ENCODE results near the gene RASD2. TPM values are rescaled to one million over a fixed set of nuclear protein-coding genes. Genes with fewer than 3 reads are reported as not detected.
"Not testable (repeated sequence)": the region's sequence is repeated elsewhere in the genome, so short reads cannot be mapped to it uniquely, and the experiment has no call there.

The RASD2 gene
- total RNA-seq (1.1 and 1.2 TPM in 2 replicates), polyA plus RNA-seq (0.61 and 2.3 TPM in 2 replicates)

- DNase-seq (ENCODE audit: low read depth in 1 of 2, low spot score in 1 of 2) = peak; percentile 31 to 51
- H3K4me1 ChIP-seq (ENCODE audit: low read depth) = no peaks in the 10 kb centered on the region
- H3K27me3 ChIP-seq = peaks cover 43% of the 10 kb centered on the region
- no peaks in the 10 kb centered on the region for H3K9me3 ChIP-seq (ENCODE audit: low read depth)
- H3K27ac ChIP-seq = no peak within 1 kb of the TSS
- peak within 1 kb of the TSS; percentile 51 for H3K4me3 ChIP-seq
- TF ChIP-seq CTCF (IDR thresholded peaks at IDR 0.05; ENCODE audit: low read depth, low read length) = no peak
- H3K36me3 ChIP-seq = no peaks in the 10 kb centered on the region
Observed at GRCh38 chr22:35540595-35541253, at the start of gene RASD2. Gene RASD2 (plus strand): TSS chr22:35540831. CDS start chr22:35546810, 5,979 bp downstream.

- H3K27ac ChIP-seq; H3K27me3 ChIP-seq; H3K4me3 ChIP-seq; DNase-seq (ENCODE audit: low read depth in 1 of 2, low spot score in 1 of 2); H3K36me3 ChIP-seq; H3K9me3 ChIP-seq (ENCODE audit: low read depth); H3K4me1 ChIP-seq (ENCODE audit: low read depth): not testable (repeated sequence)
Observed at GRCh38 chr22:35491061-35491907, 49.3 kb upstream of the RASD2 start.

- no peak overlapping the region for H3K27ac ChIP-seq
- DNase-seq (ENCODE audit: low read depth in 1 of 2, low spot score in 1 of 2) = no peak
- no peak for TF ChIP-seq CTCF (IDR thresholded peaks at IDR 0.05; ENCODE audit: low read depth, low read length)
- H3K4me1 ChIP-seq (ENCODE audit: low read depth) = no peaks in the 10 kb centered on the region
- no peaks in the 10 kb centered on the region for H3K36me3 ChIP-seq
- H3K27me3 ChIP-seq = peaks cover 9% of the 10 kb centered on the region
- no peak overlapping the region for H3K4me3 ChIP-seq
- H3K9me3 ChIP-seq (ENCODE audit: low read depth) = no peaks in the 10 kb centered on the region
Observed at GRCh38 chr22:35491908-35492380, 48.7 kb upstream of the RASD2 start.

- H3K27ac ChIP-seq = no peak overlapping the region
- no peak overlapping the region for H3K4me3 ChIP-seq
- no peaks in the 10 kb centered on the region for H3K4me1 ChIP-seq (ENCODE audit: low read depth)
- no peak for TF ChIP-seq CTCF (IDR thresholded peaks at IDR 0.05; ENCODE audit: low read depth, low read length)
- peaks cover 9% of the 10 kb centered on the region for H3K27me3 ChIP-seq
- DNase-seq (ENCODE audit: low read depth in 1 of 2, low spot score in 1 of 2) = no peak
- H3K9me3 ChIP-seq (ENCODE audit: low read depth) = no peaks in the 10 kb centered on the region
- H3K36me3 ChIP-seq = no peaks in the 10 kb centered on the region
Observed at GRCh38 chr22:35493074-35493473, 47.6 kb upstream of the RASD2 start.

- not testable (repeated sequence) for H3K27me3 ChIP-seq; H3K9me3 ChIP-seq (ENCODE audit: low read depth); H3K27ac ChIP-seq; H3K4me3 ChIP-seq; H3K36me3 ChIP-seq; DNase-seq (ENCODE audit: low read depth in 1 of 2, low spot score in 1 of 2); H3K4me1 ChIP-seq (ENCODE audit: low read depth)
Observed at GRCh38 chr22:35495711-35496110, 44.9 kb upstream of the RASD2 start.

- DNase-seq (ENCODE audit: low read depth in 1 of 2, low spot score in 1 of 2) = no peak
- Histone ChIP-seq H3K4me1 (ENCODE audit: low read depth) (no peaks in the 10 kb centered on the region), H3K4me3 (no peak overlapping the region), H3K36me3 (no peaks in the 10 kb centered on the region), H3K27me3 (peaks cover 9% of the 10 kb centered on the region), H3K27ac (no peak overlapping the region), H3K9me3 (ENCODE audit: low read depth) (no peaks in the 10 kb centered on the region)
- TF ChIP-seq CTCF (IDR thresholded peaks at IDR 0.05; ENCODE audit: low read depth, low read length) = no peak
Observed at GRCh38 chr22:35496768-35497312, 43.8 kb upstream of the RASD2 start.

Measured in cardiac muscle cell (in vitro differentiated cells and primary cell).